Astrocyte of the cerebellum (primary cell): ENCODE results near the gene SMIM13.

Experiments
- DNase-seq: peaks from one replicate; pipeline ENCODE4 v3.0.0-alpha.2; 2011; ENCODE audit warnings: low read depth
- H3K4me3 ChIP-seq: 2 replicates; pipeline ENCODE4 v1.5.1; 2011; ENCODE audit warnings: mild to moderate bottlenecking, low read depth, low read length, moderate library complexity
- CTCF ChIP-seq: IDR thresholded peaks from 2 replicates; pipeline ENCODE4 v1.5.1; 2012; ENCODE audit warnings: low read length, low read depth, moderate library complexity, mild to moderate bottlenecking; ENCODE audit errors: missing control alignments
- in situ Hi-C: cut with HindIII; loops from 2 replicates; pipeline ENCODE4 v1.10.0; 2017; ENCODE audit warnings: low sequenced_read_pairs

SMIM13 gene

GRCh38 chr6:11065436-11066202, 28.0 kb upstream of the SMIM13 start:
- in situ Hi-C loops, result no loop called here
- no peak for DNase-seq
- no peak overlapping the region for H3K4me3 ChIP-seq
- TF ChIP-seq CTCF, result no peak

GRCh38 chr6:11066505-11067347, 26.9 kb upstream of the SMIM13 start:
- in situ Hi-C loops, result no loop called here
- DNase-seq, result no peak
- no peak overlapping the region for H3K4me3 ChIP-seq
- no peak for TF ChIP-seq CTCF

- DNase-seq, result no peak
- in situ Hi-C loops, result no loop called here
- no peak overlapping the region for H3K4me3 ChIP-seq
- TF ChIP-seq CTCF, result no peak
These were observed 26.3 kb upstream of the SMIM13 start for GRCh38 chr6:11067348-11067747.

GRCh38 chr6:11069760-11070159, 23.9 kb upstream of the SMIM13 start:
- in situ Hi-C loops, result loop anchor here (10.0 kb wide), 1 partner anchor 115 kb away; no protein-coding TSS in a partner anchor
- no peak for TF ChIP-seq CTCF
- no peak overlapping the region for H3K4me3 ChIP-seq
- DNase-seq, result no peak

- no peak overlapping the region for H3K4me3 ChIP-seq
- DNase-seq, result no peak
- TF ChIP-seq CTCF, result no peak
- in situ Hi-C loops, result loop anchor here (10.0 kb wide), 1 partner anchor 117 kb away; no protein-coding TSS in a partner anchor
These were observed 21.5 kb upstream of the SMIM13 start for GRCh38 chr6:11072101-11072500.

- TF ChIP-seq CTCF, result no peak
- in situ Hi-C loops, result loop anchor here (10.0 kb wide), 1 partner anchor 122 kb away; no protein-coding TSS in a partner anchor
- H3K4me3 ChIP-seq, result no peak overlapping the region
- no peak for DNase-seq
These were observed 17.1 kb upstream of the SMIM13 start for GRCh38 chr6:11076540-11076939.
